GF-D8 (cell line): ENCODE data around the gene SND1.

ENCODE experiments used
- DNase-seq: peaks from one replicate; lab custom pipeline; 2025; lab: John Stamatoyannopoulos, UW

SND1 gene

DNA sequence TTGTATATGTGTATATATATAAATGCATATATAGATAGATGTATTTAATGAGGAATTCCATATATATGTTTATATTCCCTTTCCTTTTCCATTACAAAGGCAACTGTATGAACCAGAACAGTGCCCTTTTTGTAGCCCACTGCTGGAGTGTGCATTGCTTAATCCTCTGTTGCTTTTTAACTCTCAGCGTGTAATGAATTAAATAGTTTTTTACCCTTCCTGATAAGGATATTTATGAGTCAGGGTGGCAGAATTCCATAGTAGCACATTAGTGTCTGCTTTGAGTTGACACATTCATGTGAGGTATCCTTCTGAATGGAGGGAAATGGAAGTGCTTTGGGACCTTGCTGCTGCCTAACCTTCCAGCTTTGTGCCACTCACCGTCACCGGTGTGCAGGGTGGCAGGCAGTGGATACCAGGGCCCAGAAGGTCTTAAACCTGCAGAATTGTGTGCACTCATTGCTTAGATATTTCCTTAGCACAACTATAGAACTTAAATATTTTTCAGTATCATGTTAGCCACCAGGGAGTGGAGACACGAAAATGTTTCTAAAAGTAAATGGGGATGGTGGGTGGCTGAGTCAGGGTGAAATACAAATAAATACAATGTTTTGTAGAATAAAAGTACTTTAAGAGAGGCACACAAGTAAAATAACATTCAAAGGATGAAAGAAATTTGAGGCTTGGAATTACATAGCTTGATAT lies 117.9 kb downstream of the SND1 start:
- no peak for DNase-seq

DNA sequence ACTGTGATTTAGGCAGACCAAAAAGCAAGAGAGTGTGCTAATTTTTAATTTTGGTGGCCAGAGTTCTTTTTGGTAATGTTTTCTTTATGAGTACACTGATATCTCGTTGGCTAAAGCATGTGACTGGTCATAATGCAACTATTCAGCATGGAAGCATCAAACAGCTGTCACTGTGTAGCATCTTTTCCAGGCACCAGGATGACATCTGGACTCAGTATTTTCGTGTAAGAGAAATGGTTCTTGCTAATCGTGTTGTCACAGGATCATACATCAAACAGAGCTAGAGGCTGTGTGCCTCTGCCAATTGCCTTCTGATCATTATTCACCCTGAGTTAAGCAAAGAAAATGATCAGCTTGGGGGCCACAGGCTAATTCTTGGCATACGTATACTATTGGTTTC lies 118.9 kb downstream of the SND1 start:
- DNase-seq, result no peak

DNA sequence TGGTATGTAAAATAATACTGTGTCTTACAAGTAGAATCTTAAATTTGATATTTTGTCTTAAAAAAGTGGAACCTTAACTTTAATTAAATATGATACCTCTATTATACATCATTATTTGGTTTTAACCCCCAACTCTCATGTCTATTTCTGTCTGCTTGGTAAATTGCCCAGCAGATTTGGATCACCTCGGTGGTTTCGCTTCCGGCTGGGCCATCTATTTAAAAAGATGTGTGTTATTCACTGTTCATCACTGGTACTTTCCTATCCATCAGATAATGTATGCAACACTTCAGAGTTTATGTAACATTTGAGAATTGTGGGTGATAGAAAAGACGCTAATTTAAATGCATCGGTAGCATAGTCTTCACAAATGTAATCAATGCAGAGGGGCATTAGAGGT lies 119.7 kb downstream of the SND1 start:
- no peak for DNase-seq

DNA sequence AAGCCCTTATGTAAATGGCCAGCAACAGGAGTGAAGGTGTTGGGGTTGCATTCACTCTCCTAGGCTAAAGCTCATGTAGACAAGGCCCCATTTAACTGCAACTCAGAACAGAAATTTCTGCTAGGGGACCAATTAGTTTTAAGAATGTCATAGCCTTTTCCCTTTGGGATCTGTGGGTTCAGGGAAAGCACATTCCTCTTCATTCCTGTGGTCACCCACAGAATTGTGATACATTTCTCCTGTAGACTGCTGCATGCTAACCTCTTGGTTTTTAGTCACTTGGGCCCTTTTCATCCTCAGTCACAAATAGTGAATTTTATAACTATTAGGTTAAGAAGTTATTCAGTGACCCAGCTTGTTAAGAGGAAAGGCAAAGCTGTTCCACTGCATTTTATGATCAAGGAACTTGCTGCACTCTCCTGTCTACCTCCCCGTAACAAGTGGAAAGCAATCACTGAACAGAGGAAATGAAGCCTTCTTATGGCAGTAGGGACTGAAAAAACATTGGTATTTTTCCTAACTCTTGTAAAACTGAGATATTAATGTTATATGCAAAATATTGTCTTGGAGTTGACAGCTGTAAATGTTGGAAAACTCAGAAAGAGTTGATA lies 124.9 kb downstream of the SND1 start:
- DNase-seq, result no peak

DNA sequence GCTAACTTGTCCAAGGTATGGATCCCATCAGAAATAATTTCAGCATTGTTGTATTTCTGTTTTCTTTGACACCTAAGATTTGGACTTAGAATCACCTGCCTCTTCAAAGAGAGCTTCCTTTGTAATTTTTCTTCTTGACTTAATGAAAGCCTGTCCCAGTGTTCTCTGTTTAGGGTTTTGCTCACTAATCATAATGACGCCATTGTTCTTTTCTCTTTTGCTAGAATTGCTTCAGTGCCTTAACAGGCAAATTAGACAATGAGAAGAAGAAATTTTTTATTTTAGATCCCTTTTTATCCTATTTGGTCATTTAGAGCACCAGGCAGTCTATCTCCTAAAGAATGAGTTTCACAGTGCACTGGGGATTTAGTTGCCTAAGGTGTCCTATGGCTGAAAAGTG lies 128.5 kb downstream of the SND1 start:
- DNase-seq, result no peak

DNA sequence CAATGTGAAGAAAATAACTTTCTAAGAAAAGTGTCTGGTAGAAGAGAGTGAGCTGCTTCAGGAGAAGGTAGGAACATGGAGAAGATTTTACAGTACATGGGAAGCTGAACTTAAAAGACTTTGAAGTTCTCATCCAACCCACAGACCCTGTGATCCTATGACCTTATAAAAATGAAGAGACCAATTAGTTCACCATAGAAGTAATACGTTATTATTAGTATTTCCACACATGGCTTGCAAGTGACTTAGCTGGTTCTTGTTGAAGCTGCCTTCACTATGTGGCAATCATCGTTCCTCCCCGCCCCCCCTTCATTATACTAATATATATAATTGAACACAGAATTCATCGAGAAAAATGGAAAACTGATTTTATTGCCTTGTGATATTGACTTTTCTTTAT lies 129.1 kb downstream of the SND1 start:
- DNase-seq, result no peak

DNA sequence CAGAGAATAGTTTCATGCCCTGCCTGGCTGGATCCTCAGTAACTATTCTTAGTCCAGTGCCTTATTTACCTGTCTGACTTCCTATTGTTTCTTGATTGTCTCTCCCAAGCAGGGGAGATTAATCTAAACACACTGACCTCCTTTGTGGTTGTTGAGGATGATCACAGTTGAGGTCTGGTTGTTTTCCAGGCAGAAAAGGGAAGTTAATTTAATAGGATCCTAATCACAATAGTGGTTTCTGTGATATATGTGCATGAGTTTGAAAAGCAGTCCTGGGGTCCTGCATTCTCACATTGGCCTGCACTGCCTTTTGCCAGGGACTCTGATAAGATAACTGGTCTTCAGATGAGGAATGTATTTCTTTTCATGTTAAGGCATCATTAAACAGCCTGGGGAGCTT lies 130.1 kb downstream of the SND1 start:
- peak; percentile 8 for DNase-seq

DNA sequence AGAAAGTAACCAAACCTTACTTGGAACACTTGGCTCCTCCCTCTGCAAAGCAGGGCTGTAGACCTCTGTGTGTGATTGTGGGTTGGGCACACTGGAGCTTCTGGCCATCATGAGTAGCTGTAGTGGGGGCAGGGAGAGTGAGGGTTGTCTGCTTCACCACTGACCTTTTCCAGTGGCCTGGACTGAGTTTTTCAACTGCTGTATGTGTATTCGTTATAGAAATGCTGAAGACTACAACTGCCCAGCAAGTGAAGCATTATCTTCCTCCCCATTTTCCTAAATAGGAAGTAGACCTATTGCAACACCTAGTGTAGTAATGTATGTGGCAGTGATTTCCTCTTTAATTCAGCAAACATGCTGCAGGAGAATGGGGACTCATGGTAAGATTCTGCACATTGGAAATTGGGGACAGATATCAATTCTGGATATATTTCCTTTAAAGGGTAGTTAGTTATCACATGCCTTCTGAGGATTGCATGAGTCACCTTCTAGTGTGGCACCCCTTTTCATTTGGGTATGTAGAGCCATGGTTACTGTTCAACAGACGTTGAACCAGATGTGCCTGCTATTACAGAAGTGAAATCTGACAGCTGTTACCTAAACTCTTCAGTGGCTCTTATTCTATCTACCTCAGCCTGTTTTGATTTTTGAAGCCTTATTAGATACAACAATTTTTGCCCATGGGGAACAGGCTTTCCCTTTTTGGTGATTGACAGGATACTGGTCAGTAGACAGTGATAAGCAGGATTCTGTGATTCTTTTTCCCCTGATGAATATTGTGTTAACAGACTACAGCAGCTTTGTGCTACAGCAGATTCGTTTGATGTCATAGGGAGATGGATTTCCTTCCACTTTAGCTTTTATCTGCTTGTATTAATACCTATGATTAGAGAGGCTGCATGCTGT lies 130.9 kb downstream of the SND1 start:
- DNase-seq, result peak; percentile 78

DNA sequence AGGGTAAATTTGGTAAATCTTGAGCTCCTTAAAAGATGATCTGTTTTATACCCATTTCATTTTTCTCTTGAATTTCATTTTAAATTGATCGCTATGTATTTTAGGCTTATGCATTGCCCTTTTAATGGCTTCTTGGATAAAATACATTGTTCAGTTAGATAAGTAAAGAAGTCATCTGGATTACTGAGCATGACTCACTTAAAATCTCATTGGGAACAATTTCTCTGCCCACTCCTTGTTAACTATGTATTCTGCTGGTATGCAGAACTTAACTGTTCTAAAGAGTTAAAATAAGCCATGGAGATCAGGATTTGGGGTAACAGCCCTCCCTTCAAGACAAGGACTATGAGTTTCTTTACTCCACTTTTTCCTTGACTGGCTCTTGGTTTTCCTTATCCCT lies 134.2 kb downstream of the SND1 start:
- no peak for DNase-seq

DNA sequence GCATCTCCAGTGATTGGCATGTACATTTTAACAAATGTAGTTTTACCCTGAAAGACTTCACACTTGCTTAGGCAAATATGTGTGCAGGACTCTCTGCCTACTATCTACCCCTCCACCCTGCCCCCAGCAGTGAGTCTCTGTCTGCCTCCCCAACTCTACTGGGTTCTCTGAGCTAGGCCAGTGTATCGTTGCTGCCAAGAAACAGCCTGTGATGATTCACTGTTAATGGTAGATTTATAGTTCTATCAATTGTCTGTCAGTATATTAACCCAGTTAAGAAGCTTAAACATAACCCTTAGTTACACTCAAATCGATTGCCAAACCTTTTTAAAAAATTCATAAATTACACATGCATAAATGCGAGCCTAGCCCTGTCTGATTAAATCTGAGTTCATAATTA lies 137.0 kb downstream of the SND1 start:
- DNase-seq, result no peak

DNA sequence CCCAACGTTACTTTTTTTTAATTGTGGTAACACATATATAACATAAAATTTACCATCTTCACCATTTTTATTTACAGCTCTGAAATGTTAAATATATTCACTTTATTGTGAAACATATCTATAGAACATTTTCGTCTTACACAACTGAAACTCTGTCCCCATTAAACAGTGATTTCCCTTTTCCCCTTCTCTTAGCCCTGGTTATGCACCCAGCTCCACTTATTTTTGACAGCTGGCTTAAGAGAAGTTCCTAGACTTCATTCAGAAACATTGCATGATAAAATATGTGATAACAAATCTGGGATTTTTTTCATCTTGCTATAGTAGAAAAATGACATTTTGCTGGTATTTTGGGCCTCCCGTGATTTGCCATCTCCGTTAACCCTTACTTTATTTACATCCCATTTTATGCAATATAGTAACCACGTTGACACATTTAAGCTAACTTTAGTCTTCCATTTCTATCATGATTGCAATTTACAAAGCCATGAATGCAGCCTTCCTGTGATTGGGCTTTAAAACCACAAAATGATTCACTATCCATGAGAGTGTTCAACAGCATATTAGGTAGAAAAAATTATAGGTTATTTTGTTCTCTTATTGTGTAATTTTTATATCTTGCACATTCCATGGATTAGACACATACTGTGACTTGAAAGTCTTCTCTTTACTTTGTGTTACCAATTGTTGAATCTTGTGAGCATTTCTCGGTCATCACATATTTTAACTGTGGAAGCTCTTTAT lies 139.6 kb downstream of the SND1 start:
- DNase-seq, result no peak

DNA sequence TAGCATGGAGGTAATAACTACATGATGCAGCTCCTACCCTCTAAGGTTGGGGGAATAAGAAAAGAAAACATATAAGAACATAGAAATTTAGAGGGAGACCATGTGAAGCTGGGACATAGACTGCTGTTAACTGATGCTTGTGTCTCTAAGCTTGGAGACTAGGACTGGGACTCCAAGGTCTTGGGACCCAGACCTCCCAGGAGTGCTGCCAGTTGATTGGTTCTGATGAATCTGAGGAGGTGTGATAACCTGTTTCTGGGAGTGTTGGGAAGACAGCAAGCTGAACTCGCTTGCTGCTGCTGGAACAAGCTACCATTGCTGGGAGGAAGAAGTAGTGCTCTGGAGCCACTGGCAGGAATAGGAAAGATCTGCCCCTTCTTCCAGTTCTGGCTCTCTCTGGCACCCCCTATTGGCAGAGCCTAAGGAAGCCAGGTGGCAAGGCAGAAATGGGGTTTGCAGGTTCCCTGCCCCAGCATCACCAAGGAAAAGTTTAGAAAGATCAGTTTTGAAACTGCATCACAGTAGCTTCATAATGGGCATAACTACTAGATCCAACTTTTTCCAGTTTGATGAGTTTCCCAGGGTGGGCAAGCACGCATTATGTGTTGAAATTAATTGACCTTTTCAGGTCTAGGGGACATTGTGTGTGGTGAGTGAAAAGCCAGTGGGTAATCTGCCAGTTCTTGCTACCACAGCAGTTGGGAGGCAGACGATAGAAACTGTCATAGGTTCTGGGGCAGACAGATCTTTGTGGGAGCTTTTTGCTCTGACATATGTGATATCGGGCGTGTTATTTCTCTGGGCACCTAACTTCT lies 140.7 kb downstream of the SND1 start:
- DNase-seq, result no peak

DNA sequence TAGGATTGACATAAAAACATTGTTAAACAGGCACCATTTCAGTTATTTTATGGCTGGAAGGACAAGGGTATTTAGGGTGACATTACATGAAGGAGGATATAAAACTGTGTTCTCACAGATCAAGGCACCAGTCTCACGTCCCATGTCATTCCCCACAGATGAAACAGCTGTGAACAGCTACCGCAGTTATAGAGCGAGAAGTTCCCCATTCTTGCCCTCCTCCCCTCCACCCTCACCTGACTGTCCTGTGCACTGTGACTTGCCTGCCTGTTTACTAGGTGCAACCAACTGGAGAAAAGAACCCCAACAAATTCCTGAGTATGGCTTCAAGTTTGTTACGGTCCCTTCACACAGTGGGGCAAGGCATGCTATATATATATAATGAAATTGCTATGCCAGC lies 141.6 kb downstream of the SND1 start:
- no peak for DNase-seq

DNA sequence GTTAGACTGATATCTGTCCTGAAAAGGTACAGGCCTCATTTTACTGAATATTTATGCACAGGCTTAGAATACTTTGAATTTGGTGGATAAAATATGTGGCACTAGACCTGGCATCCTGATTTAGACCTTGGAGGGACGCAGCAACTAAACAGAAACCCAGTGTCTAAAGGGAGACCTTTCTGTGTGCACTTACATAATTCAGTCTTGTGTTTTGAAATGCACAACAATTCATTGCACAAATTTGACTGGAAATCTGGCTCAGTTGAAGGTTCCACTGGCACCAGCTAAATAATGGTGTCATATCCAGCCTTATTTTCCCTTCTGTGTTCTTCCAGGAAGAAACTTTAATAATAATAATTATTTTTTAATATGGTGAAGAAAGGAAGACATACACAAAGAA lies 142.1 kb downstream of the SND1 start:
- DNase-seq, result no peak

DNA sequence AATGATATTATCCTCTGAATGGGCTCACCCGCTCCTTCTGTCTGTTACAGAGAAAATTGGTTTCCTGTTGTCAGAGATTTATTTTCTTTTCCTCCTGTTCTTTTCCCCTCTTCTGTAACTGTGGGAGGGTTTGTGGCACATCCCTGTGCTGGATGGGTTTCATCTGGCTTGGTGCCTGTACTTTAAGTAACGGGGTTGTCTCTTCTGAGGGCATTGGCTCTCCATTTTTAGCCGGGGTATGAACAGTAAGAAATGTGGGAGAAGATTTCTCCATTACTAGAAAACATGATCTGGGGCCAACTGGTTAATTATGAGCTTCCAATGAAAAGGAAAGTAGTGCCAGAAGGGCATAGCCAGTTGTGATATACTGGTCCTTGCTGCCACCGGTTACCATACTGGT lies 142.6 kb downstream of the SND1 start:
- DNase-seq, result no peak

DNA sequence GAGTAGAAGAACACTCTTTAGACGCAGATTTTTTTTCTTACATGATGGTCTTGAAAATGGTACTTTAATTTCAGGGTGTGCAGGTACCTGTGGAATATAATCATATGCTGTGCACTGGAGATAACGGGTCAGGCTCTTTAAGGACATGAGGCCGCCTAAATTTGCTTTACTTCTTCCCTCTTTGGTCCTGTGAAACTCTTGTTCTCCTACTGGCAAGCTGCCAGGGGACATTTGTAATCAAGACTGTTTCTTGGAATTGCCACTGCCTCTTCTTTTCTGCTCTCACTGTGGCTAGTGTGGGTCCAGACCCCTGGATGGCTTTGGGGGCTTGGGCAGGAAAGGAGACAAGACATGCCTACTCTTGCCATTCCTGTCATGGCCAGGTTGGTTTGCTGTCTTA lies 146.0 kb downstream of the SND1 start:
- DNase-seq, result no peak

DNA sequence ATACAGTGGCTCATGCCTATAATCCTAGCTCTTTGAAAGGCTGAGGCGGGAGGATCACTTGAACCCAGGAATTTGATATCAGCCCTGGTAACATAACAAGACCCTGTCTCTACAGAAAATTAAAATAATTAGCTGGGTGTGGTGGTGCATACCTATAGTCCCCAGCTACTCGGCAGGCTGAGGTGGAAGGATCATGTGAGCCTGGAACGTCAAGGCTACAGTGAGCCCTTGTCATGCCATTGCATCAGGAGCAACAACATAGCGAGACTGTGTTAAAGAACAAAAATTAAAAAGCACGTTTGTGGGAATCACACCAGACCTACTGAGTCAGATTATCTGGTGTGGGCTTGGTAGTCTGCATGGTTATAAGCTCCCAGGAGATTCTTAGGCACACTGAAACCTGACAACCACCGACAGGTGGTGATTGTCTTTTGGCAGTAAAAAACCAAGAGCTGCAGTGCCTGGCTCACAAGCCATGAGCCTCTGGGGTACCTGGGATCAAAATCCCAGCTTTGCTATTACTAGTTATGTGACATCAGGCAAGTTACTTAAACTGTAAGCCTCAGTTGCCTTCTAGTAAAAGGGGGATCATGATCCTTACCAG lies 146.9 kb downstream of the SND1 start:
- DNase-seq, result no peak

DNA sequence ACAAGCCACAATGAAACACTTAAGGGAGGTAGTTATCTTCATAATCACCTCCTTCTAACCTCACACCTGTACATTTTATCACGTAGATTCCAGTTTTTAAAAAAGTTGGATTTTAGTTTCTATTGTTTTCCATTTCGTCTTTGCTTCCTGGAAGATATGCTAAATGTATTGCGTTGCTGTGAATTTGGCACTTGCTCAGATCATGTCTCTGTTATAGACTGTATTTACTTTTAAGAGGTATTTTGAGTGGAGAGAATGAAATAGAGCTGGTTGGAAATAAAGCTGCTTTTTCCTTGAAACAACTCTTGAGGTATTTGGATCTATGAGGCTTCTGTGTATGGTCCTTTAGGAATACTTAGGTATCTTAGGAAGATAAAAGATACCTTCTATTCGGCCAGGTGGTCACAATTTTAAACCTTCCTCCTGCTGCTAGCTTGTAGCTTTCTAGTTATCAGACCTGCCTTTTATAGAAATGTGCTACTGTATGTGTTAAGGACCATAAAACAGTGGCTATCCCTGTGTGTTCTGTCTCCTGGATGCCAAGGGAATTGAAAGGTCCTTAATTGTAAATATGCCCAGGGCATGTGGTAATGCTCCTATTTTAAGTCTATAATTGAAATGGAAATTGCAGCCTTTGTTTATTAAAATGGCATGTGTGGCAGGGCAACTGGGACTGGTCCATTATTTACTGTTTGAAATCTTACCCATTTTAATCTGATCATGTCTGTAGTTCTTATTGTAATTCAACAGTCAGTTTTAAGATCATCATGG lies 147.7 kb downstream of the SND1 start:
- DNase-seq, result no peak

DNA sequence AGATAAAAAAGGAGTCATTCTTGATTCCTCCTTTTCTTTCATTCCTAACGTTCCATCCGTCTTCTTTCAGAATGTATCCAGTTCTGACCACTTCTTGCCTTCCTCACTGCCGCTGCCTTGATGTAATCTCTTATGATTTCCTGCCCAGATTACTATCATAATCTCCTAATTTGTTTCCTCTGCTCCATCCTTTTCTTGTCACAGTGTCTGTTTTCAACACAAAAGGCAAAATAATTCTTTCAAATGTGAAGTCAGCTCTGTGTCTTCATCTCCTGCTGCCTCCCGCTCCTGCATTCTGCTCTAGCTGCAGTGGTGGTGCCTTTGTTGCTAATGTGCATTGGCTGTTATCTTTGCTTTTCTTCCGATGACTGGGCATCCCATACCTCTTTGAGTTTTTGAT lies 150.9 kb downstream of the SND1 start:
- no peak for DNase-seq

DNA sequence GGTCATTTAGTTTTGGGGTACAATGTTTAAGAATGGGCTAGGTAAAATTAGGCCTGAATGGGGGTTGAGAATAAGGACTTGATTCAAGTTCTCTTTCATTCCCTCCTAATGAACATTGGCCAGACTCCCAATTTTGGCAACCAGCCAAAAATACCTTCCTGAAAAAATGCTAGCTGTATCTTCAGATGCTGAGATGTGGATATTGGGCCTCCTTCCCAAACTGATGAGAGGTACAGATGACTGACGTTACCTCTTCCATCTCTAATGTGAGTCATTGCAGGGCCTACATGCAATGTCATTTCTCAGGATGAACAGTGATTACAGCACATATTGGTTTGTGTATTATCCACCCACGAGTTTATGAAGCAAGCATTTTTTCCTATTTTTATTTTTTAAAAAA lies 151.6 kb downstream of the SND1 start:
- DNase-seq, result no peak
